ENCODE data around the gene BEST1. TPM values are rescaled to one million over a fixed set of nuclear protein-coding genes. Genes with fewer than 3 reads are reported as not detected.
"Not testable (repeated sequence)": the region's sequence is repeated elsewhere in the genome, so short reads cannot be mapped to it uniquely, and the experiment has no call there.

BEST1 gene
- total and polyA plus RNA-seq, 2 donors (not counting 3 experiments of a cell fraction or from before 2014, with no cell fraction given): 0.04 TPM; not detected in 1

DNA sequence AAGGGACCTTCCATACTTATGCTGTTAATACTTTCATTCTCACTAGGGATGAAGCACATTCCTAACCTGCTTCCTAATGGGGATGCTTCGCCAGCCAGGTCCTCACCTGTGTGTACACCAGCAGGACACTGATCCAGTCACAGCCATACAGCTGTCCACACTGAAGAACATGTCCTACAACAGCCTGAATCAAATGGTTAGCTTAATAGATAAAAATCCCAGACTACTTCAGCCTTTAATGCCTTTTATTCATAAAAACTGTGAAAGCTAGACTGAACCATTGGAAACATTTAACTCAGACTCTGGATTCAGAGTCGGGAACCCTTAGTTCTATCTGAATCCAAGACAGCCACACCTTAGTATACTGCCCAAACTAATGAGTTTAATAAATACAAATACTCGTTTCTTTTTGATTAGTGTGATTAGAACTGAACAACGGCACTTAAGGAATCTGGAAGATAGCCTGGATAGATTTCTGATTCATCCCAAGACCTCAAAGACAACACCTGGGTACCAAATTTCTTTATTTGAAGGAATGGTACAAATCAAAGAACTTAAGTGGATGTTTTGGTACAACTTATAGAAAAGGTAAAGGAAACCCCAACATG lies 14.0 kb downstream of the BEST1 start:
- Histone ChIP-seq H3K9me3 (replicated peaks; ENCODE audit: control insufficient read depth, insufficient read depth, low read length) (no peaks in the 10 kb centered on the region), H3K36me3 (ENCODE audit: control insufficient read depth in 2 of 2, extremely low read depth in 1 of 2, insufficient read depth in 2 of 2, low read length in 2 of 2) (peaks cover 15% of the 10 kb centered on the region in 2 experiments), H3K27me3 (ENCODE audit: control insufficient read depth in 2 of 2, insufficient read depth in 2 of 2, low read length in 2 of 2) (no peaks in the 10 kb centered on the region), H3K4me2 (ENCODE audit: insufficient read depth, low read length) (no peak overlapping the region), H3K9ac (replicated peaks; ENCODE audit: extremely low read depth, insufficient read depth, low read length) (no peak overlapping the region), H4K20me1 (replicated peaks; ENCODE audit: control insufficient read depth, extremely low read depth, insufficient read depth, low read length) (no peaks in the 10 kb centered on the region), H3K9me1 (replicated peaks; ENCODE audit: control insufficient read depth, extremely low read depth, insufficient read depth, low read length) (no peaks in the 10 kb centered on the region), H3K79me2 (ENCODE audit: control insufficient read depth, insufficient read depth, low read length) (peaks cover 39% of the 10 kb centered on the region), H3K4me3 (replicated peaks in 1 of 3; ENCODE audit: insufficient read depth in 1 of 3, low read depth in 1 of 3, low read length in 3 of 3) (no peak overlapping the region), H2AFZ (ENCODE audit: low read depth, low read length) (no peak overlapping the region), H3K4me1 (ENCODE audit: control insufficient read depth, extremely low read depth, insufficient read depth, low read length) (peaks cover 35% of the 10 kb centered on the region), H3K27ac (ENCODE audit: insufficient read depth, low read depth, low read length) (no peak overlapping the region)
- DNase-seq (ENCODE audit: low read depth, low spot score): no peak
- dilution Hi-C loops (cut with MboI; ENCODE audit: extremely low pct_ligation_motif_present, low sequenced_read_pairs) (no loop called here), intact Hi-C loops (cut with micrococcal nuclease) (no loop called here)
- no peak for TF ChIP-seq MYC (IDR thresholded peaks at IDR 0.05; ENCODE audit: low read depth, low read length)
- no peak for TF ChIP-seq POLR2AphosphoS5 (IDR thresholded peaks at IDR 0.05; ENCODE audit: insufficient read depth, low read depth, low read length)
- no peak for TF ChIP-seq EZH2 (IDR thresholded peaks at IDR 0.05; ENCODE audit: borderline replicate concordance, low read depth, low read length, severe bottlenecking)
- no peak for TF ChIP-seq GATA2 (IDR thresholded peaks at IDR 0.05; ENCODE audit: insufficient read depth, insufficient read length, low read depth, low read length)
- TF ChIP-seq JUN (IDR thresholded peaks at IDR 0.05; ENCODE audit: borderline replicate concordance, insufficient read depth, insufficient read length, low read depth): no peak
- TF ChIP-seq, protein P1, sequence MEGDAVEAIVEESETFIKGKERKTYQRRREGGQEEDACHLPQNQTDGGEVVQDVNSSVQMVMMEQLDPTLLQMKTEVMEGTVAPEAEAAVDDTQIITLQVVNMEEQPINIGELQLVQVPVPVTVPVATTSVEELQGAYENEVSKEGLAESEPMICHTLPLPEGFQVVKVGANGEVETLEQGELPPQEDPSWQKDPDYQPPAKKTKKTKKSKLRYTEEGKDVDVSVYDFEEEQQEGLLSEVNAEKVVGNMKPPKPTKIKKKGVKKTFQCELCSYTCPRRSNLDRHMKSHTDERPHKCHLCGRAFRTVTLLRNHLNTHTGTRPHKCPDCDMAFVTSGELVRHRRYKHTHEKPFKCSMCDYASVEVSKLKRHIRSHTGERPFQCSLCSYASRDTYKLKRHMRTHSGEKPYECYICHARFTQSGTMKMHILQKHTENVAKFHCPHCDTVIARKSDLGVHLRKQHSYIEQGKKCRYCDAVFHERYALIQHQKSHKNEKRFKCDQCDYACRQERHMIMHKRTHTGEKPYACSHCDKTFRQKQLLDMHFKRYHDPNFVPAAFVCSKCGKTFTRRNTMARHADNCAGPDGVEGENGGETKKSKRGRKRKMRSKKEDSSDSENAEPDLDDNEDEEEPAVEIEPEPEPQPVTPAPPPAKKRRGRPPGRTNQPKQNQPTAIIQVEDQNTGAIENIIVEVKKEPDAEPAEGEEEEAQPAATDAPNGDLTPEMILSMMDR (IDR thresholded peaks at IDR 0.05; ENCODE audit: extremely low read depth in 1 of 2, insufficient read depth in 1 of 2, low read depth in 1 of 2, low read length in 2 of 2): no peak
- TF ChIP-seq POLR2A (IDR thresholded peaks at IDR 0.05; ENCODE audit: low read depth, low read length): no peak
- TF ChIP-seq, protein P2, sequence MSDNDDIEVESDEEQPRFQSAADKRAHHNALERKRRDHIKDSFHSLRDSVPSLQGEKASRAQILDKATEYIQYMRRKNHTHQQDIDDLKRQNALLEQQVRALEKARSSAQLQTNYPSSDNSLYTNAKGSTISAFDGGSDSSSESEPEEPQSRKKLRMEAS (IDR thresholded peaks at IDR 0.05; ENCODE audit: insufficient read depth, insufficient read length): no peak
- no peak for TF ChIP-seq FOS (IDR thresholded peaks at IDR 0.05; ENCODE audit: borderline replicate concordance, insufficient read depth, low read length)
- no peak for FAIRE-seq
- ChIA-PET POLR2A (interaction anchor here (0.7 to 2.0 kb wide), 6 partner anchors 8 to 64 kb away, joined by 3 to 8 read pairs (median 4); no protein-coding TSS in a partner anchor), CTCF (interaction anchor here (1.0 to 11.1 kb wide), 7 partner anchors 16 to 167 kb away, joined by 3 to 147 read pairs (median 4); no protein-coding TSS in a partner anchor)
- no TSS peak for BruUV-seq (replicated peaks)

DNA sequence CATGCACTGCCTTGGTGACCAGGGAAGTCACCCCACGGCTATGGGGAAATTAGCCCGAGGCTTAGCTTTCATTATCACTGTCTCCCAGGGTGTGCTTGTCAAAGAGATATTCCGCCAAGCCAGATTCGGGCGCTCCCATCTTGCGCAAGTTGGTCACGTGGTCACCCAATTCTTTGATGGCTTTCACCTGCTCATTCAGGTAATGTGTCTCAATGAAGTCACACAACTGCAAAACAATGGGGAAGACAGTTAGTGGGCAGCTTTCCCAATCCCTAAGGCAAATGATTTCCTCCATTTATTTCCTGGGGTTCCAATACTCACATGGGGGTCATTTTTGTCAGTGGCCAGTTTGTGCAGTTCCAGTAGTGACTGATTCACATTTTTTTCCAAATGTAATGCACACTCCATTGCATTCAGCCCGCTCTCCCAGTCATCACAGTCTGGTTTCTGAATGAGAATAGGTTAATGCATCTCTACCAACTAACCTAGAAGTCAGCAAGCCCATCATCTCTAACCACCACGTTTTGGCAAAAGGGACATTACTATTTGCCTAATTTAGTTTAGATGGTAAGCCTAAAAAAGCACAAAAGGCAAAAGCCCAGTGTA lies 14.6 kb downstream of the BEST1 start:
- dilution Hi-C loops (cut with MboI; ENCODE audit: extremely low pct_ligation_motif_present, low sequenced_read_pairs); H3K27me3 ChIP-seq (ENCODE audit: control insufficient read depth in 2 of 2, insufficient read depth in 2 of 2, low read length in 2 of 2); H4K20me1 ChIP-seq (replicated peaks; ENCODE audit: control insufficient read depth, extremely low read depth, insufficient read depth, low read length); FAIRE-seq; H3K27ac ChIP-seq (ENCODE audit: insufficient read depth, low read depth, low read length); H3K9me1 ChIP-seq (replicated peaks; ENCODE audit: control insufficient read depth, extremely low read depth, insufficient read depth, low read length); DNase-seq (ENCODE audit: low read depth, low spot score); H2AFZ ChIP-seq (ENCODE audit: low read depth, low read length); H3K9ac ChIP-seq (replicated peaks; ENCODE audit: extremely low read depth, insufficient read depth, low read length); H3K9me3 ChIP-seq (replicated peaks; ENCODE audit: control insufficient read depth, insufficient read depth, low read length): not testable (repeated sequence)
- TSS peak; percentile 46 for BruUV-seq (replicated peaks)
- H3K4me1 ChIP-seq (ENCODE audit: control insufficient read depth, extremely low read depth, insufficient read depth, low read length): peaks cover 41% of the 10 kb centered on the region
- CTCF ChIA-PET: interaction anchor here (2.2 to 11.1 kb wide), 2 partner anchors 117 to 144 kb away, joined by 9 to 147 read pairs; no protein-coding TSS in a partner anchor
- peak overlapping the region; percentile 94 for H3K4me2 ChIP-seq (ENCODE audit: insufficient read depth, low read length)
- H3K36me3 ChIP-seq (ENCODE audit: control insufficient read depth in 2 of 2, extremely low read depth in 1 of 2, insufficient read depth in 2 of 2, low read length in 2 of 2): peaks cover 15% of the 10 kb centered on the region in 2 experiments
- POLR2A ChIA-PET: interaction anchor here (1.0 to 2.0 kb wide), 3 partner anchors 8 to 11 kb away, joined by 3 to 4 read pairs (median 3); no protein-coding TSS in a partner anchor
- intact Hi-C loops (cut with micrococcal nuclease): loop anchor here (5.0 kb wide), 1 partner anchor 147 kb away; the partner anchor contains the start of gene FADS1
- H3K79me2 ChIP-seq (ENCODE audit: control insufficient read depth, insufficient read depth, low read length): peaks cover 39% of the 10 kb centered on the region
- H3K4me3 ChIP-seq (replicated peaks in 1 of 3; ENCODE audit: insufficient read depth in 1 of 3, low read depth in 1 of 3, low read length in 3 of 3): peak overlapping the region in 2 of 3 experiments; percentile 98 to 99
